ENCODE results near the gene KCNJ6. TPM values are rescaled to one million over a fixed set of nuclear protein-coding genes. Genes with fewer than 3 reads are reported as not detected.

The KCNJ6 gene
- total RNA-seq, 1 experiment from 2014 or later = not detected

DNA sequence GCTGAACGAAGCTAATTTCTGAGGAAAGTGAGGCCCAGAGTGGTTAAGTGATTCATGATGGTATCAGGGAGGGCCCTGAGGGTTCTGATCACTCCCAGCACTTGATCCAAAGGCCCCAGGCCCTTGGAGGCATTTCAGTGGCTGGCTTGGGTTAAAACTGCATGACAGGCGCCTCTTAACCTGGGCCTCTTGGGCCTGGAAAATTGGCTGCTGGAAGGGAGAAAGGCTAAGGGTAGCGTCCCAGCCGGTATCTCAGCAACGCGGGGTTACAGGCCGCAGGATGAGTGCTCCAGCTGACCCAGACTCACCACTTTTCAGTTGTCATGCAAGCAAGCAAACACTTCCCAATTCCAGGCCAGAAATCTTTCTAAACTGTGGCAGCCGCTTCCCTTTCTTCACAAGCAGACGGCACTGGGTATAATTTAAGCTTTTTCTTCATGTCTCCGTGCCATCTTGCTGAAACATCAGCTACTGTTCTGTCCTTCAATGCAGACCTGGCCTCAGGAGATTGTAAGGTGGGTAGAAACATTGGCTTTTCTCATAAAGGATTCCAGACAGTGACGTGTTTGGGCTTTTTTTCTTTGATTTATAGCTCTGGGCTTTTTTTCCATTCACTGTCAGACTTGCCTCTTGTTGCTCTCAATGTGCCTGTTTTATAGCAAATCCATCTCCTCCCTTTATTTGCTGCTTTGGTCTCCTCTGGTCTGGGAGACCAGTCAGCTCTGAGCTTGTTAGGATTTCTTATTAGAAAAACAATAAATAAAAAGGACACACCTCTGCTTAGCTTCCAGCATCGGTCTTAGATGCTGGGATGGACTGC, 229.1 kb downstream of the KCNJ6 start:
- BruUV-seq (replicated peaks) = no TSS peak
- Histone ChIP-seq H3K4me3 (replicated peaks in 1 of 2; ENCODE audit: low read depth in 1 of 2, low read length in 2 of 2) (no peak overlapping the region), H3K27ac (ENCODE audit: low read depth, low read length) (no peak overlapping the region), H3K79me2 (ENCODE audit: insufficient read depth, low read length) (no peaks in the 10 kb centered on the region), H2AFZ (ENCODE audit: low read depth, low read length, poor library complexity, severe bottlenecking) (no peak overlapping the region), H4K20me1 (ENCODE audit: insufficient read depth) (no peaks in the 10 kb centered on the region), H3K4me1 (ENCODE audit: control insufficient read depth in 1 of 2, insufficient read depth in 2 of 2, low read length in 2 of 2) (no peaks in the 10 kb centered on the region), H3K9me2 (ENCODE audit: insufficient read depth) (no peaks in the 10 kb centered on the region), H3K9ac (ENCODE audit: low read length) (no peak overlapping the region), H3K36me3 (ENCODE audit: control insufficient read depth in 1 of 2, insufficient read depth in 2 of 2, low read length in 2 of 2) (no peaks in the 10 kb centered on the region), H3K4me2 (ENCODE audit: low read length) (no peak overlapping the region), H3K9me3 (ENCODE audit: control insufficient read depth in 1 of 2, insufficient read depth in 1 of 2, low read depth in 1 of 2, low read length in 2 of 2) (no peaks in the 10 kb centered on the region), H3K27me3 (ENCODE audit: insufficient read depth, low read length) (peaks cover 27% of the 10 kb centered on the region)
- ChIA-PET CTCF (interaction anchor here (1.5 kb wide), 1 partner anchor 12 kb away, joined by 4 read pairs; no protein-coding TSS in a partner anchor), POLR2A (no interaction called here), RAD21 (ENCODE audit: low non-redundant PET in 1 of 2, low total read pairs in 2 of 2, uncharacterized antibody in 2 of 2, unreplicated experiment in 2 of 2) (no interaction called here)
- ATAC-seq = no peak
- no peak for TF ChIP-seq RAD21 (IDR thresholded peaks at IDR 0.05; ENCODE audit: low read depth)
- no peak for TF ChIP-seq EGR1 (IDR thresholded peaks at IDR 0.05; ENCODE audit: low read depth)
- no peak for TF ChIP-seq ZNF274 (IDR thresholded peaks at IDR 0.05; ENCODE audit: low read depth, low read length)
- no peak for TF ChIP-seq EZH2phosphoT487 (IDR thresholded peaks at IDR 0.05; ENCODE audit: borderline replicate concordance)
- TF ChIP-seq JUND (IDR thresholded peaks at IDR 0.05) = no peak
- no peak for TF ChIP-seq EZH2 (IDR thresholded peaks at IDR 0.05)
- no peak for TF ChIP-seq POLR2AphosphoS5 (IDR thresholded peaks at IDR 0.05; ENCODE audit: low read depth, low read length)
- no peak for TF ChIP-seq POLR2A (IDR thresholded peaks at IDR 0.05; ENCODE audit: borderline replicate concordance, extremely low read depth, insufficient read depth, insufficient read length)
- TF ChIP-seq YY1 (IDR thresholded peaks at IDR 0.05; ENCODE audit: extremely low read depth, insufficient replicate concordance, low read depth, low read length) = no peak
- intact Hi-C loops (cut with micrococcal nuclease) = no loop called here
- no peak for DNase-seq (ENCODE audit: low read depth, low spot score)

DNA sequence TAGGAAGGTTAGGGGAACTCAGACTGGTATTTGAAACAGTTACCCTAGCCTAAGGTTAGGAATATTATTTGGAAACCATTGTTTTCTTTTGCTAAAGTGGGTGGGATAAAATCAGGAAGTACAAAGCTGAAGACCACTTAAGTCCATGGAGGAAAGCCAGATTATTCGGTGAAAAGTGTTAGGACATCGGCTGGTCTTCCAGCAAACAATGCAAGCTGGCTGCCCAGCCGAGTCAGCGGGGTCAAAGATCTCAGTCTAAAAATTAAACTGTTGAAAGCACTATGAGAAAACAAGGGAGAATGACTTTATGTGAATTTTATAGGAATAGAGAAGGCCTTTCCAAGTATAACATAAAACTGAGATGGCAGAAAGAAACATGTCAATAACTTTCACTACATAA, 231.7 kb downstream of the KCNJ6 start:
- H3K79me2 ChIP-seq (ENCODE audit: insufficient read depth, low read length) = no peaks in the 10 kb centered on the region
- ChIA-PET CTCF (no interaction called here), RAD21 (ENCODE audit: low non-redundant PET in 1 of 2, low total read pairs in 2 of 2, uncharacterized antibody in 2 of 2, unreplicated experiment in 2 of 2) (no interaction called here), POLR2A (no interaction called here)
- H4K20me1 ChIP-seq (ENCODE audit: insufficient read depth) = no peaks in the 10 kb centered on the region
- no peak overlapping the region for H3K4me3 ChIP-seq (replicated peaks in 1 of 2; ENCODE audit: low read depth in 1 of 2, low read length in 2 of 2)
- no peak overlapping the region for H3K9ac ChIP-seq (ENCODE audit: low read length)
- no peak overlapping the region for H2AFZ ChIP-seq (ENCODE audit: low read depth, low read length, poor library complexity, severe bottlenecking)
- no peak for ATAC-seq
- no TSS peak for BruUV-seq (replicated peaks)
- no peak for DNase-seq (ENCODE audit: low read depth, low spot score)
- H3K27ac ChIP-seq (ENCODE audit: low read depth, low read length) = no peak overlapping the region
- H3K4me1 ChIP-seq (ENCODE audit: control insufficient read depth in 1 of 2, insufficient read depth in 2 of 2, low read length in 2 of 2) = no peaks in the 10 kb centered on the region
- H3K27me3 ChIP-seq (ENCODE audit: insufficient read depth, low read length) = peaks cover 42% of the 10 kb centered on the region
- no peaks in the 10 kb centered on the region for H3K9me3 ChIP-seq (ENCODE audit: control insufficient read depth in 1 of 2, insufficient read depth in 1 of 2, low read depth in 1 of 2, low read length in 2 of 2)
- no peak overlapping the region for H3K4me2 ChIP-seq (ENCODE audit: low read length)
- intact Hi-C loops (cut with micrococcal nuclease) = no loop called here
- no peaks in the 10 kb centered on the region for H3K9me2 ChIP-seq (ENCODE audit: insufficient read depth)
- H3K36me3 ChIP-seq (ENCODE audit: control insufficient read depth in 1 of 2, insufficient read depth in 2 of 2, low read length in 2 of 2) = no peaks in the 10 kb centered on the region
- TF ChIP-seq POLR2A (IDR thresholded peaks at IDR 0.05; ENCODE audit: borderline replicate concordance, extremely low read depth, insufficient read depth, insufficient read length) (no peak), ELF1 (IDR thresholded peaks at IDR 0.05; ENCODE audit: borderline replicate concordance, low read depth) (no peak), YY1 (IDR thresholded peaks at IDR 0.05; ENCODE audit: extremely low read depth, insufficient replicate concordance, low read depth, low read length) (no peak), SP1 (IDR thresholded peaks at IDR 0.05; ENCODE audit: low read depth) (no peak)
- TF ChIP-seq, protein P1, sequence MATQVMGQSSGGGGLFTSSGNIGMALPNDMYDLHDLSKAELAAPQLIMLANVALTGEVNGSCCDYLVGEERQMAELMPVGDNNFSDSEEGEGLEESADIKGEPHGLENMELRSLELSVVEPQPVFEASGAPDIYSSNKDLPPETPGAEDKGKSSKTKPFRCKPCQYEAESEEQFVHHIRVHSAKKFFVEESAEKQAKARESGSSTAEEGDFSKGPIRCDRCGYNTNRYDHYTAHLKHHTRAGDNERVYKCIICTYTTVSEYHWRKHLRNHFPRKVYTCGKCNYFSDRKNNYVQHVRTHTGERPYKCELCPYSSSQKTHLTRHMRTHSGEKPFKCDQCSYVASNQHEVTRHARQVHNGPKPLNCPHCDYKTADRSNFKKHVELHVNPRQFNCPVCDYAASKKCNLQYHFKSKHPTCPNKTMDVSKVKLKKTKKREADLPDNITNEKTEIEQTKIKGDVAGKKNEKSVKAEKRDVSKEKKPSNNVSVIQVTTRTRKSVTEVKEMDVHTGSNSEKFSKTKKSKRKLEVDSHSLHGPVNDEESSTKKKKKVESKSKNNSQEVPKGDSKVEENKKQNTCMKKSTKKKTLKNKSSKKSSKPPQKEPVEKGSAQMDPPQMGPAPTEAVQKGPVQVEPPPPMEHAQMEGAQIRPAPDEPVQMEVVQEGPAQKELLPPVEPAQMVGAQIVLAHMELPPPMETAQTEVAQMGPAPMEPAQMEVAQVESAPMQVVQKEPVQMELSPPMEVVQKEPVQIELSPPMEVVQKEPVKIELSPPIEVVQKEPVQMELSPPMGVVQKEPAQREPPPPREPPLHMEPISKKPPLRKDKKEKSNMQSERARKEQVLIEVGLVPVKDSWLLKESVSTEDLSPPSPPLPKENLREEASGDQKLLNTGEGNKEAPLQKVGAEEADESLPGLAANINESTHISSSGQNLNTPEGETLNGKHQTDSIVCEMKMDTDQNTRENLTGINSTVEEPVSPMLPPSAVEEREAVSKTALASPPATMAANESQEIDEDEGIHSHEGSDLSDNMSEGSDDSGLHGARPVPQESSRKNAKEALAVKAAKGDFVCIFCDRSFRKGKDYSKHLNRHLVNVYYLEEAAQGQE (IDR thresholded peaks at IDR 0.05; ENCODE audit: low read depth) = no peak
- TF ChIP-seq, protein P2, sequence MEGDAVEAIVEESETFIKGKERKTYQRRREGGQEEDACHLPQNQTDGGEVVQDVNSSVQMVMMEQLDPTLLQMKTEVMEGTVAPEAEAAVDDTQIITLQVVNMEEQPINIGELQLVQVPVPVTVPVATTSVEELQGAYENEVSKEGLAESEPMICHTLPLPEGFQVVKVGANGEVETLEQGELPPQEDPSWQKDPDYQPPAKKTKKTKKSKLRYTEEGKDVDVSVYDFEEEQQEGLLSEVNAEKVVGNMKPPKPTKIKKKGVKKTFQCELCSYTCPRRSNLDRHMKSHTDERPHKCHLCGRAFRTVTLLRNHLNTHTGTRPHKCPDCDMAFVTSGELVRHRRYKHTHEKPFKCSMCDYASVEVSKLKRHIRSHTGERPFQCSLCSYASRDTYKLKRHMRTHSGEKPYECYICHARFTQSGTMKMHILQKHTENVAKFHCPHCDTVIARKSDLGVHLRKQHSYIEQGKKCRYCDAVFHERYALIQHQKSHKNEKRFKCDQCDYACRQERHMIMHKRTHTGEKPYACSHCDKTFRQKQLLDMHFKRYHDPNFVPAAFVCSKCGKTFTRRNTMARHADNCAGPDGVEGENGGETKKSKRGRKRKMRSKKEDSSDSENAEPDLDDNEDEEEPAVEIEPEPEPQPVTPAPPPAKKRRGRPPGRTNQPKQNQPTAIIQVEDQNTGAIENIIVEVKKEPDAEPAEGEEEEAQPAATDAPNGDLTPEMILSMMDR (IDR thresholded peaks at IDR 0.05 in 2 of 3, conservative IDR thresholded peaks at IDR 0.05 in 1 of 3; ENCODE audit: borderline replicate concordance in 1 of 3, insufficient read depth in 1 of 3, low read depth in 2 of 3, low read length in 2 of 3) = no peak

Data from HCT116 (cell line).